GM12864 (cell line): Measurements from ENCODE around the gene PPIP5K1.

Experiments used
- DNase-seq: peaks from one replicate; pipeline ENCODE4 v3.0.0-alpha.2; 2011; ENCODE audit warnings: low read depth
- H3K4me3 ChIP-seq: 2 replicates; pipeline ENCODE4 v1.5.1; 2011; ENCODE audit warnings: mild to moderate bottlenecking, low read depth, low read length, control low read depth
- CTCF ChIP-seq: IDR thresholded peaks from 2 replicates; pipeline ENCODE4 v1.5.1; 2011; ENCODE audit warnings: low read depth, mild to moderate bottlenecking, moderate library complexity, low read length, control low read depth, inconsistent platforms; ENCODE audit errors: missing control alignments

The PPIP5K1 gene

GRCh38 chr15:43552986-43553385, 37.0 kb downstream of the PPIP5K1 start:
- no peak for DNase-seq
- no peak overlapping the region for H3K4me3 ChIP-seq
- TF ChIP-seq CTCF, result no peak

- TF ChIP-seq CTCF, result no peak
- DNase-seq, result no peak
- H3K4me3 ChIP-seq, result no peak overlapping the region
Observed at GRCh38 chr15:43552256-43552655, 37.8 kb downstream of the PPIP5K1 start.

- no peak for DNase-seq
- TF ChIP-seq CTCF, result no peak
- H3K4me3 ChIP-seq, result no peak overlapping the region
Observed at GRCh38 chr15:43550527-43551363, 39.3 kb downstream of the PPIP5K1 start.

GRCh38 chr15:43547539-43547938, 42.5 kb downstream of the PPIP5K1 start:
- no peak for TF ChIP-seq CTCF

GRCh38 chr15:43545426-43545825, 44.6 kb downstream of the PPIP5K1 start:
- DNase-seq, result no peak
- TF ChIP-seq CTCF, result no peak
- H3K4me3 ChIP-seq, result no peak overlapping the region

More at GRCh38 chr15:43547539-43547938, 42.5 kb downstream of the PPIP5K1 start:
- no peak overlapping the region for H3K4me3 ChIP-seq
- no peak for DNase-seq

- no peak for TF ChIP-seq CTCF
- DNase-seq, result no peak
- H3K4me3 ChIP-seq, result no peak overlapping the region
Observed at GRCh38 chr15:43544266-43544665, 45.7 kb downstream of the PPIP5K1 start.

GRCh38 chr15:43541785-43542184, 48.2 kb downstream of the PPIP5K1 start:
- TF ChIP-seq CTCF, result no peak
- no peak overlapping the region for H3K4me3 ChIP-seq
- DNase-seq, result no peak
